HepG2 (cell line): ENCODE measurements around the gene CORO7. TPM values are rescaled to one million over a fixed set of nuclear protein-coding genes. Genes with fewer than 3 reads are reported as not detected.

Experiments
- ATAC-seq: fragments of 200-7000 bp; cut with Tn5 transposase; 3 replicates; pipeline ENCODE4 v1.9.1; 2020; ENCODE audit warnings: mild to moderate bottlenecking, moderate library complexity
- BruUV-seq: library from RNA; stranded (reverse); fragments of 400-500 nt; replicated peaks from 2 replicates; lab custom pipeline; 2021; lab: Mats Ljungman, UMichigan
- CTCF ChIA-PET: fragments of 300-600 bp; formaldehyde crosslinking; extraction: SDS; loops from one replicate; lab custom pipeline; 2021; ENCODE audit warnings: low total read pairs, inconsistent platforms, low intra/inter-chr PET ratio; lab: Yijun Ruan, JAX
- POLR2A ChIA-PET: fragments of 350-600 bp; sonication (Branson Sonifier 250); formaldehyde crosslinking; loops from one replicate; lab custom pipeline; 2020; ENCODE audit warnings: antibody characterized with exemption, inconsistent platforms; lab: Yijun Ruan, JAX
- DNase-seq: peaks from one replicate; pipeline ENCODE4 v3.0.0-alpha.2; 2015; ENCODE audit warnings: low spot score
- FAIRE-seq: peaks from 3 replicates; lab custom pipeline; 2011; peaks lifted over from hg19 to GRCh38; lab: Jason Lieb, UNC
- H2AFZ ChIP-seq: one replicate; pipeline ENCODE4 v1.6.1; 2011; ENCODE audit warnings: low read length, inconsistent platforms
- H3K27ac ChIP-seq: fragments of 300-600 bp; 3 replicates; pipeline ENCODE4 v1.8.0; 2011; ENCODE audit warnings: mixed run types, mild to moderate bottlenecking, mixed read lengths, low read length, inconsistent platforms; ENCODE audit not compliant: insufficient read depth; ENCODE audit errors: extremely low read length
- H3K27me3 ChIP-seq, 2 experiments: fragments of 200-600 bp in 1 of 2; 2 replicates in 1 of 2; 3 replicates in 1 of 2; pipeline versions ENCODE4 v1.6.0 to v1.8.0; 2011; ENCODE audit warnings: low read length in 2 of 2, mild to moderate bottlenecking in 2 of 2, moderate library complexity in 2 of 2, inconsistent platforms in 1 of 2; ENCODE audit not compliant: insufficient read depth in 2 of 2, control insufficient read depth in 1 of 2
- H3K36me3 ChIP-seq, 2 experiments: fragments of 200-600 bp in 1 of 2; replicated peaks in 1 of 2; 2 replicates in 1 of 2; 3 replicates in 1 of 2; pipeline versions ENCODE4 v1.5.1 to v1.8.0; 2011; ENCODE audit warnings: low read length in 2 of 2, inconsistent platforms in 1 of 2; ENCODE audit not compliant: insufficient read depth in 2 of 2, control insufficient read depth in 1 of 2
- H3K4me1 ChIP-seq: 2 replicates; pipeline ENCODE4 v1.5.1; 2012; ENCODE audit warnings: low read length, inconsistent platforms; ENCODE audit not compliant: insufficient read depth
- H3K4me2 ChIP-seq: 2 replicates; pipeline ENCODE4 v1.6.0; 2011; ENCODE audit warnings: low read depth, low read length, inconsistent platforms
- H3K4me3 ChIP-seq, 3 experiments: fragments of 200-600 bp in 1 of 3; sonication (generic), shearing (Covaris generic) in 1 of 3; replicated peaks in 1 of 3; 2 replicates each; pipeline ENCODE4 v1.5.1; 2011 to 2016; ENCODE audit warnings: low read length in 3 of 3, inconsistent platforms in 2 of 3, low read depth in 2 of 3, mild to moderate bottlenecking in 2 of 3, control low read depth in 1 of 3, mixed read lengths in 1 of 3; ENCODE audit not compliant: insufficient read depth in 1 of 3
- H3K79me2 ChIP-seq: one replicate; pipeline ENCODE4 v1.6.1; 2011; ENCODE audit warnings: low read length, inconsistent platforms; ENCODE audit not compliant: insufficient read depth
- H3K9ac ChIP-seq: 2 replicates; pipeline ENCODE4 v1.6.0; 2011; ENCODE audit warnings: mild to moderate bottlenecking, low read depth, low read length, inconsistent platforms; ENCODE audit not compliant: insufficient read depth
- H3K9me3 ChIP-seq: 2 replicates; pipeline ENCODE4 v1.5.1; 2012; ENCODE audit warnings: mild to moderate bottlenecking, low read length
- H4K20me1 ChIP-seq: 2 replicates; pipeline ENCODE4 v1.6.0; 2011; ENCODE audit warnings: inconsistent platforms, mild to moderate bottlenecking, low read length, moderate library complexity; ENCODE audit not compliant: insufficient read depth
- CC2D1A ChIP-seq: sonication (generic); formaldehyde crosslinking; IDR thresholded peaks from 2 replicates; pipeline ENCODE4 v1.8.1; 2023; ENCODE audit warnings: mild to moderate bottlenecking, missing genetic modification reagents
- KDM4B ChIP-seq: sonication (generic); formaldehyde crosslinking; IDR thresholded peaks from 2 replicates; pipeline ENCODE4 v1.4.0; 2020; ENCODE audit warnings: missing genetic modification reagents
- SETDB1 ChIP-seq: sonication (generic); formaldehyde crosslinking; IDR thresholded peaks from 2 replicates; pipeline ENCODE4 v1.5.1; 2020; ENCODE audit warnings: missing genetic modification reagents, mild to moderate bottlenecking, borderline replicate concordance
- ZNF253 ChIP-seq: sonication (generic); formaldehyde crosslinking; IDR thresholded peaks from 2 replicates; pipeline ENCODE4 v1.8.0; 2022; ENCODE audit warnings: mild to moderate bottlenecking, missing genetic modification reagents, borderline replicate concordance
- WGBS: methylation state at CpG from one replicate; pipeline ENCODE4 v1.1.6; 2017; ENCODE audit warnings: low lambda C conversion rate; 5-methylcytosine and 5-hydroxymethylcytosine counted together
- in situ Hi-C: cut with HindIII; loops from 2 replicates; pipeline ENCODE4 v1.10.0; 2017; ENCODE audit warnings: low pct_unique_long_range_greater_than_20kb; ENCODE audit not compliant: extremely low pct_ligation_motif_present
- intact Hi-C: fragments of 100-400 bp; cut with micrococcal nuclease; formaldehyde crosslinking; loops from one replicate; pipeline ENCODE4 v1.10.0; 2022; ENCODE audit not compliant: unreplicated experiment
- polyA plus RNA-seq, 8 experiments: library from polyadenylated mRNA; depleted of rRNA in 3 of 8; stranded (reverse) in 7 of 8; unstranded in 1 of 8; fragments of >200 nt; fragmentation: Illumina TruSeq in 4 of 8; extraction: Trizol in 4 of 8; gene quantifications; 2 replicates each; pipeline versions ENCODE4 v1.2.1 to v1.2.3, GENCODE V29; 2011 to 2016; ENCODE audit warnings: low read depth in 4 of 8, missing spikeins in 1 of 8, mixed read lengths in 1 of 8; ENCODE audit not compliant: insufficient read depth in 1 of 8
- total RNA-seq, 5 experiments: library from RNA; depleted of rRNA; stranded (reverse); fragments of >200 nt; fragmentation: Illumina TruSeq; extraction: Trizol; gene quantifications; 2 replicates each; pipeline ENCODE4 v1.2.3, GENCODE V29; 2016; ENCODE audit warnings: low read depth in 1 of 5
- TF ChIP-seq, protein P1 (sequence below): sonication (generic); formaldehyde crosslinking; IDR thresholded peaks from 2 replicates; pipeline ENCODE4 v1.4.0; 2020; ENCODE audit warnings: missing genetic modification reagents, borderline replicate concordance
- TF ChIP-seq, protein P2 (sequence below): sonication (generic); formaldehyde crosslinking; IDR thresholded peaks from 2 replicates; pipeline ENCODE4 v1.5.1; 2020; ENCODE audit warnings: mild to moderate bottlenecking, moderate library complexity, missing genetic modification reagents

The CORO7 gene
- total and polyA plus RNA-seq, 2 of the 13 experiments (the other 11 are each of a cell fraction or from before 2014, with no cell fraction given): 9.9 to 14.3 TPM

DNA sequence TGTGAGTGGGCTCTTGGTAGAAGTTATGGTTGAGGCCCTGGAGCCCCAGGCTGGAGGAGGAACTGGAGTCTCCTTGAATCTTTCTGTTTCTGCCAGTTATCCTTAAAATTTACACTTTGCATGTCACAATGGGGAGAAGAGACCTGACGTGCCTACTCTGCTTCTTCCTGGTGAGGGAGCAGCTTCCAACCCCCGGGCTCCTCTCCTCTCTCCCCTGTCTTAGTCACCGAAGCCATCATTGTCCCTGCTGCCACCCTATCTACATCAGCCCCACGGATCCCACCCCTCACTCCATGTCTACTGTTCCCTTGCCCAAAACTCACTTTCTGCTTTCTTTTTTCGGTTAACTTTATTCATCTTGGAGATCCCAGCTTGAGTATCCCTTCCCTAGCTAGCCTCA lies 26.9 kb upstream of the CORO7 start:
- Histone ChIP-seq H4K20me1 (no peaks in the 10 kb centered on the region), H3K4me3 (no peak overlapping the region), H3K79me2 (no peaks in the 10 kb centered on the region), H3K9me3 (no peaks in the 10 kb centered on the region), H3K4me1 (no peaks in the 10 kb centered on the region), H3K9ac (no peak overlapping the region)
- CTCF ChIA-PET: no interaction called here
- DNase-seq: no peak
- FAIRE-seq: no peak
- intact Hi-C loops: no loop called here
- whole genome bisulfite sequencing: 95% methylated on average over 5 of the region's 5 CpGs
- TF ChIP-seq SETDB1 (CRISPR knock-in tag) (no peak), CC2D1A (no peak), ZNF253 (CRISPR knock-in tag) (no peak), KDM4B (CRISPR knock-in tag) (no peak)
- TF ChIP-seq, protein P1, sequence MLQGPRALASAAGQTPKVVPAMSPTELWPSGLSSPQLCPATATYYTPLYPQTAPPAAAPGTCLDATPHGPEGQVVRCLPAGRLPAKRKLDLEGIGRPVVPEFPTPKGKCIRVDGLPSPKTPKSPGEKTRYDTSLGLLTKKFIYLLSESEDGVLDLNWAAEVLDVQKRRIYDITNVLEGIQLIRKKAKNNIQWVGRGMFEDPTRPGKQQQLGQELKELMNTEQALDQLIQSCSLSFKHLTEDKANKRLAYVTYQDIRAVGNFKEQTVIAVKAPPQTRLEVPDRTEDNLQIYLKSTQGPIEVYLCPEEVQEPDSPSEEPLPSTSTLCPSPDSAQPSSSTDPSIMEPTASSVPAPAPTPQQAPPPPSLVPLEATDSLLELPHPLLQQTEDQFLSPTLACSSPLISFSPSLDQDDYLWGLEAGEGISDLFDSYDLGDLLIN (CRISPR knock-in tag): no peak
- TF ChIP-seq, protein P2, sequence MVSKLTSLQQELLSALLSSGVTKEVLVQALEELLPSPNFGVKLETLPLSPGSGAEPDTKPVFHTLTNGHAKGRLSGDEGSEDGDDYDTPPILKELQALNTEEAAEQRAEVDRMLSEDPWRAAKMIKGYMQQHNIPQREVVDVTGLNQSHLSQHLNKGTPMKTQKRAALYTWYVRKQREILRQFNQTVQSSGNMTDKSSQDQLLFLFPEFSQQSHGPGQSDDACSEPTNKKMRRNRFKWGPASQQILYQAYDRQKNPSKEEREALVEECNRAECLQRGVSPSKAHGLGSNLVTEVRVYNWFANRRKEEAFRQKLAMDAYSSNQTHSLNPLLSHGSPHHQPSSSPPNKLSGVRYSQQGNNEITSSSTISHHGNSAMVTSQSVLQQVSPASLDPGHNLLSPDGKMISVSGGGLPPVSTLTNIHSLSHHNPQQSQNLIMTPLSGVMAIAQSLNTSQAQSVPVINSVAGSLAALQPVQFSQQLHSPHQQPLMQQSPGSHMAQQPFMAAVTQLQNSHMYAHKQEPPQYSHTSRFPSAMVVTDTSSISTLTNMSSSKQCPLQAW (CRISPR knock-in tag): no peak
- TF ChIP-seq, all 625 proteins: peak for 0
- Histone ChIP-seq H3K4me2 (no peak overlapping the region), H3K27ac (no peak overlapping the region), H3K36me3 (peaks cover 42 to 67% of the 10 kb centered on the region in 2 experiments), H2AFZ (no peak overlapping the region), H3K27me3 (no peaks in the 10 kb centered on the region)
- no peak for ATAC-seq
- no TSS peak for BruUV-seq
- in situ Hi-C loops: no loop called here
- POLR2A ChIA-PET: interaction anchor here (1.7 kb wide), 1 partner anchor 17 kb away, joined by 3 read pairs; no protein-coding TSS in a partner anchor
